ENCODE measurements around the gene WASHC3.

DNA sequence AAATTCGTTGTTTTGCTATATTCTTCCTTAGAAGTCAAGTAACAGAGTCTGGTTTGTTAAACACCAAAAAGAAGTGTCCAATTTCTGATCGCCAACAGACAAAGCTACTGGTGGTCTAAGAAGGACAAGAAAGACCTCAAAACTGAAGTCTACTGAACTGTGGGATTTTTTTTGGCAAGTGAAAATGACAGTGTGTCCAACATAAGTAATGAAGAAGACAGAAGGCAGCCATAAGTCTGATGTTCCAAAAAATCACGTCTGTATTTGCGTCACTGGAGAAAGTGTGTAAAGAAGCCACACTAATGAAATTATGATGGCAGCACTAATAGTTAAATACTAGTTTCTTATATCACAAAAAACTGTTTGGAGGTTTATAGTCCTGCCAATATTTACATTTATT, 32.6 kb downstream of the WASHC3 start:
- TF ChIP-seq TAF1 (IDR thresholded peaks at IDR 0.05; ENCODE audit: borderline replicate concordance, insufficient read depth, low read length) (no peak), POLR2AphosphoS5 (IDR thresholded peaks at IDR 0.05; ENCODE audit: low read depth, low read length) (no peak), REST (IDR thresholded peaks at IDR 0.05; ENCODE audit: insufficient read depth in 1 of 2, low read depth in 2 of 2, low read length in 2 of 2) (no peak)

Data from PFSK-1 (cell line).